ENCODE measurements around the gene BOLL. TPM values are rescaled to one million over a fixed set of nuclear protein-coding genes. Genes with fewer than 3 reads are reported as not detected.

Gene BOLL
- total and polyA plus RNA-seq, 2 donors (not counting 1 experiment from before 2014, with no cell fraction given): not detected

DNA sequence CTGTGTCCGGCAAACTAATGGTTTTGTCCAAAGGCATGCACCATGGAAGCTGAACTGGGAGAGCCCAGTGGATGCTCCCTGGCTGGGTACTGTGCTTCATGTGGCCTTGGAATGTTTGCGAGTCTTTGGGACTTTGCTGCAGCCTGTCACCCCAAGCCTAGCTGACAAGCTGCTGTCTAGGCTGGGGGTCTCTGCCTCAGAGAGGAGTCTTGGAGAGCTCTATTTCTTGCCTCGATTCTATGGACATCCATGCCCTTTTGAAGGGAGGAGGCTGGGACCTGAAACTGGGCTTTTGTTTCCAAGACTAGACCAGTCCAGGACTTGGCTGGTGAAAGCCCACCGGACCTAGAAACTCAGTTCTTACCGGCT is 78.3 kb downstream of the BOLL start:
- peaks cover 50% of the 10 kb centered on the region for H3K4me1 Mint-ChIP-seq
- Histone ChIP-seq H2AFZ (ENCODE audit: insufficient read depth, low read depth, low read length, poor library complexity, severe bottlenecking) (no peak overlapping the region), H3K79me2 (ENCODE audit: control insufficient read depth, insufficient read depth, low read length) (peaks cover 43% of the 10 kb centered on the region), H3K9me3 (ENCODE audit: control extremely low read depth in 1 of 3, control insufficient read depth in 2 of 3, insufficient read depth in 1 of 3, low read length in 2 of 3) (peaks cover 0 to 1% (median 0%) of the 10 kb centered on the region in 3 donors), H3K27ac (ENCODE audit: low read length in 2 of 2) (no peak overlapping the region), H3K36me3 (replicated peaks in 1 of 2; ENCODE audit: control extremely low read depth in 1 of 2, control insufficient read depth in 1 of 2, extremely low read depth in 1 of 2, insufficient read depth in 2 of 2, low read length in 1 of 2) (peaks cover 6% of the 10 kb centered on the region in 2 experiments), H3K9ac (ENCODE audit: low read length) (peak overlapping the region; percentile 85), H3K4me2 (replicated peaks; ENCODE audit: low read depth, low read length, poor library complexity, severe bottlenecking) (peak overlapping the region; percentile 95), H3K4me1 (ENCODE audit: control insufficient read depth in 2 of 2, insufficient read depth in 2 of 2, low read length in 2 of 2) (peaks cover 31 to 33% of the 10 kb centered on the region in 2 donors), H3K27me3 (replicated peaks in 1 of 4; ENCODE audit: control extremely low read depth in 1 of 4, control insufficient read depth in 3 of 4, insufficient read depth in 4 of 4, low read length in 3 of 4) (peaks cover 0 to 2% (median 0%) of the 10 kb centered on the region in 4 experiments), H4K20me1 (ENCODE audit: control insufficient read depth, insufficient read depth, low read length, poor library complexity, severe bottlenecking) (peaks cover 30% of the 10 kb centered on the region), H3K4me3 (ENCODE audit: control extremely low read depth in 1 of 5, extremely low read depth in 1 of 5, insufficient read depth in 1 of 5, low read depth in 2 of 5, low read length in 4 of 5) (peak overlapping the region in 3 of 5 experiments; percentile 78 to 85 (median 80))
- H3K9me3 Mint-ChIP-seq (ENCODE audit: insufficient read depth): no peaks in the 10 kb centered on the region
- CTCF ChIA-PET: interaction anchor here (2.0 to 3.4 kb wide), 3 partner anchors 9 to 590 kb away, joined by 11 to 15 read pairs (median 13); no protein-coding TSS in a partner anchor
- 95% methylated on average over 2 of the region's 5 CpGs for WGBS (ENCODE audit: insufficient coverage)
- POLR2A ChIA-PET: no interaction called here
- TF ChIP-seq, protein P1, sequence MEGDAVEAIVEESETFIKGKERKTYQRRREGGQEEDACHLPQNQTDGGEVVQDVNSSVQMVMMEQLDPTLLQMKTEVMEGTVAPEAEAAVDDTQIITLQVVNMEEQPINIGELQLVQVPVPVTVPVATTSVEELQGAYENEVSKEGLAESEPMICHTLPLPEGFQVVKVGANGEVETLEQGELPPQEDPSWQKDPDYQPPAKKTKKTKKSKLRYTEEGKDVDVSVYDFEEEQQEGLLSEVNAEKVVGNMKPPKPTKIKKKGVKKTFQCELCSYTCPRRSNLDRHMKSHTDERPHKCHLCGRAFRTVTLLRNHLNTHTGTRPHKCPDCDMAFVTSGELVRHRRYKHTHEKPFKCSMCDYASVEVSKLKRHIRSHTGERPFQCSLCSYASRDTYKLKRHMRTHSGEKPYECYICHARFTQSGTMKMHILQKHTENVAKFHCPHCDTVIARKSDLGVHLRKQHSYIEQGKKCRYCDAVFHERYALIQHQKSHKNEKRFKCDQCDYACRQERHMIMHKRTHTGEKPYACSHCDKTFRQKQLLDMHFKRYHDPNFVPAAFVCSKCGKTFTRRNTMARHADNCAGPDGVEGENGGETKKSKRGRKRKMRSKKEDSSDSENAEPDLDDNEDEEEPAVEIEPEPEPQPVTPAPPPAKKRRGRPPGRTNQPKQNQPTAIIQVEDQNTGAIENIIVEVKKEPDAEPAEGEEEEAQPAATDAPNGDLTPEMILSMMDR (IDR thresholded peaks at IDR 0.05): no peak
- no peak for TF ChIP-seq EZH2 (IDR thresholded peaks at IDR 0.05; ENCODE audit: borderline replicate concordance, insufficient read depth, low read depth, low read length, poor library complexity, severe bottlenecking)
- intact Hi-C loops (cut with micrococcal nuclease): loop anchor here (1.0 to 10.0 kb wide), 3 partner anchors 71 to 782 kb away; partner anchors contain the start of genes MOB4 and PGAP1
- no peak overlapping the region for H3K27ac Mint-ChIP-seq
- no peak for ATAC-seq (ENCODE audit: low read depth)
- H3K27me3 Mint-ChIP-seq: peaks cover 3% of the 10 kb centered on the region
- peak; percentile 13 for DNase-seq
- H3K4me3 Mint-ChIP-seq: peak overlapping the region; percentile 92

Measured in B cell (primary cell).